ENCODE measurements around the gene KRT8. TPM values are rescaled to one million over a fixed set of nuclear protein-coding genes. Genes with fewer than 3 reads are reported as not detected.

KRT8 gene
- total RNA-seq, 1 donor from 2014 or later = 15.7 TPM

GRCh38 chr12:52871291-52872039 lies 33.4 kb downstream of the KRT8 start:
- peak overlapping the region; percentile 98 for H3K27ac Mint-ChIP-seq (ENCODE audit: unreplicated experiment)
- H3K36me3 Mint-ChIP-seq (ENCODE audit: low read depth) = no peaks in the 10 kb centered on the region
- H3K9me3 Mint-ChIP-seq (ENCODE audit: low read depth) = no peaks in the 10 kb centered on the region
- no peak for TF ChIP-seq CTCF (IDR thresholded peaks at IDR 0.05)
- H3K27me3 Mint-ChIP-seq (ENCODE audit: low read depth) = no peaks in the 10 kb centered on the region
- peak overlapping the region; percentile 9 for H3K4me3 Mint-ChIP-seq (ENCODE audit: unreplicated experiment)
- DNase-seq (ENCODE audit: low spot score) = no peak
- peaks cover 60% of the 10 kb centered on the region for H3K4me1 Mint-ChIP-seq (ENCODE audit: low read depth)

- H3K27me3 Mint-ChIP-seq (ENCODE audit: low read depth) = no peaks in the 10 kb centered on the region
- no peak for DNase-seq (ENCODE audit: low spot score)
- no peaks in the 10 kb centered on the region for H3K9me3 Mint-ChIP-seq (ENCODE audit: low read depth)
- H3K4me3 Mint-ChIP-seq (ENCODE audit: unreplicated experiment) = no peak overlapping the region
- no peaks in the 10 kb centered on the region for H3K36me3 Mint-ChIP-seq (ENCODE audit: low read depth)
- H3K4me1 Mint-ChIP-seq (ENCODE audit: low read depth) = peaks cover 53% of the 10 kb centered on the region
- H3K27ac Mint-ChIP-seq (ENCODE audit: unreplicated experiment) = peak overlapping the region; percentile 98
- TF ChIP-seq CTCF (IDR thresholded peaks at IDR 0.05) = peak; percentile 86
These were observed 34.2 kb downstream of the KRT8 start for GRCh38 chr12:52870361-52871290.

GRCh38 chr12:52867642-52868041 lies 37.2 kb downstream of the KRT8 start:
- Mint-ChIP-seq H3K4me1 (ENCODE audit: low read depth) (peaks cover 34% of the 10 kb centered on the region), H3K9me3 (ENCODE audit: low read depth) (no peaks in the 10 kb centered on the region), H3K27me3 (ENCODE audit: low read depth) (no peaks in the 10 kb centered on the region), H3K4me3 (ENCODE audit: unreplicated experiment) (no peak overlapping the region), H3K36me3 (ENCODE audit: low read depth) (no peaks in the 10 kb centered on the region), H3K27ac (ENCODE audit: unreplicated experiment) (no peak overlapping the region)
- TF ChIP-seq CTCF (IDR thresholded peaks at IDR 0.05) = no peak
- no peak for DNase-seq (ENCODE audit: low spot score)

- H3K4me1 Mint-ChIP-seq (ENCODE audit: low read depth) = peaks cover 29% of the 10 kb centered on the region
- H3K27ac Mint-ChIP-seq (ENCODE audit: unreplicated experiment) = no peak overlapping the region
- DNase-seq (ENCODE audit: low spot score) = no peak
- no peaks in the 10 kb centered on the region for H3K36me3 Mint-ChIP-seq (ENCODE audit: low read depth)
- no peaks in the 10 kb centered on the region for H3K27me3 Mint-ChIP-seq (ENCODE audit: low read depth)
- H3K9me3 Mint-ChIP-seq (ENCODE audit: low read depth) = no peaks in the 10 kb centered on the region
- TF ChIP-seq CTCF (IDR thresholded peaks at IDR 0.05) = no peak
- no peak overlapping the region for H3K4me3 Mint-ChIP-seq (ENCODE audit: unreplicated experiment)
These were observed 37.7 kb downstream of the KRT8 start for GRCh38 chr12:52867152-52867551.

All from chondrocyte (in vitro differentiated cells).